ENCODE results near the gene SNX9. TPM values are rescaled to one million over a fixed set of nuclear protein-coding genes. Genes with fewer than 3 reads are reported as not detected.
"Not testable (repeated sequence)": the region's sequence is repeated elsewhere in the genome, so short reads cannot be mapped to it uniquely, and the experiment has no call there.

The SNX9 gene
- total RNA-seq, 1 experiment from 2014 or later: 24.8 TPM

DNA sequence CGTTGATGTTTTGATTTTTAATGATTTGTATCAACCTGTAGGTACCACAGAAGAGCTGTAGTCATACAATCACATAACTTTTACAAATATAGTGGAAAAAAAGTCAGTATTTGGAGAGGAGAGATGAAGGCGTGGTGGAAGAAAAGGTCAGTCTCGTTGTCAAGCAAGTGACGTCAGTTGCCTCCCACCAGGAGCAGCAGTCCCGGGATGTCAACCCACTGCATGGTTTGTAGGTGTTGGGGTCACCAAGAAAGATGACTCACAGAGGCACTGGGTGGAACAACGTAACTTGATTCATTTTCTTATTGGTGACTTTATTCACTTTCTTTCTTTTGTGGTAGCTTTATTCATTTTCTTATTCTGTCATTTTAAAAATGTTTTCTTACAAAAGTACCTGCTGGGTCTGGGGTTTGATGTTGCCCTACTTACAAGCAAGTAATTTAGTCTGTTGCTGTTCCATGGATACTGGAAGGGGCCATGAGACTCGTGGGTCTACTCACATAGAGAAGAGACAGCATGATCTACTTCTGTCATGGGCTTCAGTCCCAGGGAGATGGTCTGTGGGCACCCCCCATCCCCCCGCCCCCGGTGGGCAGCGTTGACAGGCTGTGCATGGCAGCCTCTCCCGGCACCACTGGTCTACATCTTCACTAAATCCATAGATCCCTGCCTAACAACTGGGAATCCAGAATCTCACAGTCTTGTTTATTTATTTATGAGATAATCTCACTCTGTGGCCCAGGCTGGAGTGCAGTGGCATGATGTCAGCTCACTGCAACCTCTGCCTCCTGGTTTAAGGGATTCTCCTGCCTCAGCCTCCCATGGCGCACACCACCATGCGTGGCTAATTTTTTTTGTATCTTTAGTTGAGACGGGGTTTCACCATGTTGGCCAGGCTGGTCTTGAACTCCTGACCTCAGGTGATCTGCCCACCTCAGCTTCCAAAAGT is 122.2 kb downstream of the SNX9 start:
- Histone ChIP-seq H3K36me3 (ENCODE audit: insufficient read depth, low read length, poor library complexity, severe bottlenecking) (peaks cover 23% of the 10 kb centered on the region), H3K27ac (ENCODE audit: low read depth, low read length, poor library complexity, severe bottlenecking) (no peak overlapping the region), H3K9me3 (ENCODE audit: low read depth, low read length, poor library complexity, severe bottlenecking) (peaks cover 10% of the 10 kb centered on the region), H3K4me1 (ENCODE audit: insufficient read depth, low read length, poor library complexity, severe bottlenecking) (no peaks in the 10 kb centered on the region), H3K4me3 (ENCODE audit: low read depth, low read length, poor library complexity, severe bottlenecking) (no peak overlapping the region), H3K27me3 (replicated peaks; ENCODE audit: insufficient read depth, low read depth, low read length, poor library complexity) (no peaks in the 10 kb centered on the region)
- TF ChIP-seq EZH2 (IDR thresholded peaks at IDR 0.05; ENCODE audit: borderline replicate concordance, low read depth, low read length, poor library complexity, severe bottlenecking) (no peak), CTCF (conservative IDR thresholded peaks at IDR 0.05; ENCODE audit: low read depth, low read length) (no peak)
- DNase-seq (ENCODE audit: low spot score): no peak
- BruUV-seq (replicated peaks): no TSS peak
- POLR2A ChIA-PET (ENCODE audit: low non-redundant PET): no interaction called here
- intact Hi-C loops (cut with micrococcal nuclease; ENCODE audit: unreplicated experiment): no loop called here
- CTCF ChIA-PET: no interaction called here

- no TSS peak for BruUV-seq (replicated peaks)
- Histone ChIP-seq H3K4me3 (ENCODE audit: low read depth, low read length, poor library complexity, severe bottlenecking) (no peak overlapping the region), H3K4me1 (ENCODE audit: insufficient read depth, low read length, poor library complexity, severe bottlenecking) (no peaks in the 10 kb centered on the region), H3K9me3 (ENCODE audit: low read depth, low read length, poor library complexity, severe bottlenecking) (peaks cover 10% of the 10 kb centered on the region), H3K36me3 (ENCODE audit: insufficient read depth, low read length, poor library complexity, severe bottlenecking) (peaks cover 20% of the 10 kb centered on the region), H3K27me3 (replicated peaks; ENCODE audit: insufficient read depth, low read depth, low read length, poor library complexity) (no peaks in the 10 kb centered on the region), H3K27ac (ENCODE audit: low read depth, low read length, poor library complexity, severe bottlenecking) (no peak overlapping the region)
- ChIA-PET POLR2A (ENCODE audit: low non-redundant PET) (no interaction called here), CTCF (no interaction called here)
- DNase-seq (ENCODE audit: low spot score): no peak
- TF ChIP-seq CTCF (conservative IDR thresholded peaks at IDR 0.05; ENCODE audit: low read depth, low read length) (no peak), EZH2 (IDR thresholded peaks at IDR 0.05; ENCODE audit: borderline replicate concordance, low read depth, low read length, poor library complexity, severe bottlenecking) (no peak)
- intact Hi-C loops (cut with micrococcal nuclease; ENCODE audit: unreplicated experiment): loop anchor here (2.0 kb wide), 1 partner anchor 189 kb away; no protein-coding TSS in a partner anchor
These were observed 123.1 kb downstream of the SNX9 start for GRCh38 chr6:157946053-157946617.

- no peaks in the 10 kb centered on the region for H3K27me3 ChIP-seq (replicated peaks; ENCODE audit: insufficient read depth, low read depth, low read length, poor library complexity)
- intact Hi-C loops (cut with micrococcal nuclease; ENCODE audit: unreplicated experiment): loop anchor here (2.0 kb wide), 1 partner anchor 190 kb away; no protein-coding TSS in a partner anchor
- DNase-seq (ENCODE audit: low spot score): peak; percentile 41
- no peak overlapping the region for H3K27ac ChIP-seq (ENCODE audit: low read depth, low read length, poor library complexity, severe bottlenecking)
- ChIA-PET POLR2A (ENCODE audit: low non-redundant PET) (no interaction called here), CTCF (no interaction called here)
- H3K36me3 ChIP-seq (ENCODE audit: insufficient read depth, low read length, poor library complexity, severe bottlenecking): peaks cover 17% of the 10 kb centered on the region
- H3K4me1 ChIP-seq (ENCODE audit: insufficient read depth, low read length, poor library complexity, severe bottlenecking): no peaks in the 10 kb centered on the region
- BruUV-seq (replicated peaks): no TSS peak
- no peak overlapping the region for H3K4me3 ChIP-seq (ENCODE audit: low read depth, low read length, poor library complexity, severe bottlenecking)
- H3K9me3 ChIP-seq (ENCODE audit: low read depth, low read length, poor library complexity, severe bottlenecking): peaks cover 10% of the 10 kb centered on the region
- TF ChIP-seq EZH2 (IDR thresholded peaks at IDR 0.05; ENCODE audit: borderline replicate concordance, low read depth, low read length, poor library complexity, severe bottlenecking): no peak
- peak; percentile 60 for TF ChIP-seq CTCF (conservative IDR thresholded peaks at IDR 0.05; ENCODE audit: low read depth, low read length)
These were observed 124.0 kb downstream of the SNX9 start for GRCh38 chr6:157946865-157947532.

GRCh38 chr6:157950899-157951298 is 127.9 kb downstream of the SNX9 start:
- POLR2A ChIA-PET (ENCODE audit: low non-redundant PET); intact Hi-C loops (cut with micrococcal nuclease; ENCODE audit: unreplicated experiment); H3K4me1 ChIP-seq (ENCODE audit: insufficient read depth, low read length, poor library complexity, severe bottlenecking); H3K27me3 ChIP-seq (replicated peaks; ENCODE audit: insufficient read depth, low read depth, low read length, poor library complexity); H3K36me3 ChIP-seq (ENCODE audit: insufficient read depth, low read length, poor library complexity, severe bottlenecking); DNase-seq (ENCODE audit: low spot score); H3K4me3 ChIP-seq (ENCODE audit: low read depth, low read length, poor library complexity, severe bottlenecking); BruUV-seq (replicated peaks); CTCF ChIA-PET; H3K27ac ChIP-seq (ENCODE audit: low read depth, low read length, poor library complexity, severe bottlenecking): not testable (repeated sequence)
- peaks cover 10% of the 10 kb centered on the region for H3K9me3 ChIP-seq (ENCODE audit: low read depth, low read length, poor library complexity, severe bottlenecking)
